Skin epidermis (tissue), 12 donors: ENCODE data around the gene PRDM16.

Experiments used
- H3K27ac ChIP-seq, 21 experiments: fragments of 200-600 bp; sonication (generic) in 11 of 21; one replicate each; pipeline ENCODE4 v1.5.0; 2020; ENCODE audit warnings: mild to moderate bottlenecking in 3 of 21, inconsistent platforms in 2 of 21, moderate library complexity in 2 of 21
- H3K4me3 ChIP-seq, 7 experiments: fragments of 200-600 bp; sonication (generic) in 2 of 7; one replicate each; pipeline ENCODE4 v1.5.0; 2020; ENCODE audit warnings: inconsistent platforms in 2 of 7, mild to moderate bottlenecking in 2 of 7, moderate library complexity in 1 of 7

The PRDM16 gene

DNA sequence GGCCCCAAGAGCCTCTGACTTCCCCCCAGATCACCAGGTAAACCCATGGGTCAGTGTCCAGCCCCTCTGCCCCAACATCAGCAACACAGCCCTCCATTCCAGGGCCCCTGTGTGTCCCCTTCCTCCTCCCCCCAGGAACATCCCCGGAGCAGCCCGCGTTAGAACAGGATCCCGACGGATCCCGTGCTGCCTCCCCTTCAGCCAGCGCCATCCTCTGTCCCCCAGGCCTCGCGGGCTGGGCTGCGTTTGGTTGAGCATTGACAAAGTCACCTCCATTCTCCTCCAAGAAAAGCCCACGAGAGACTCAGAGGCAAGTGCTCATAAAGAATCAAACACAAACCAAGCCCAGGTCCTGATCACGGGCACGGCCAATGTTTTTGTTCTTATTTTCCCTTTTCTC lies 225.4 kb downstream of the PRDM16 start:
- Histone ChIP-seq H3K27ac (no peak overlapping the region), H3K4me3 (no peak overlapping the region)

DNA sequence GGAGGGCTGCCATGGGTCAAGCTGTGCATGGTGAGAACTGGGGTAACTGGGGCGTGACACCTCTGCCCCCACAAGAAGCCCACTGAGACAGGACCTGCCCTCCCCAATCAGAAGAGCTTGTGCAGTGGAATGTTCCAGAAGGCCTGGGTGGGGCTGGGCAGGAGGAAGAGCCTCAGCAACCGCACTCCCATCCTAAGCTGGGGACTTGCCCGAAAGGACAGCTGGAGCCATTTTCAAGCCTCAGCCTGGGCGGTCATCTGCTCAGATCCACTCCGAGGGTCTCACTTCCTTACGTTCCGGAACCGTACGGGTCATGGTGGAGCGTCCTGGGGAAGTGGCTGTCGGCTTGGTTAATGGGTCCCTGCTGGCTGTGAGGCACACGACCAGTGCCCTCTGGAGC lies 226.8 kb downstream of the PRDM16 start:
- Histone ChIP-seq H3K27ac (no peak overlapping the region), H3K4me3 (no peak overlapping the region)

DNA sequence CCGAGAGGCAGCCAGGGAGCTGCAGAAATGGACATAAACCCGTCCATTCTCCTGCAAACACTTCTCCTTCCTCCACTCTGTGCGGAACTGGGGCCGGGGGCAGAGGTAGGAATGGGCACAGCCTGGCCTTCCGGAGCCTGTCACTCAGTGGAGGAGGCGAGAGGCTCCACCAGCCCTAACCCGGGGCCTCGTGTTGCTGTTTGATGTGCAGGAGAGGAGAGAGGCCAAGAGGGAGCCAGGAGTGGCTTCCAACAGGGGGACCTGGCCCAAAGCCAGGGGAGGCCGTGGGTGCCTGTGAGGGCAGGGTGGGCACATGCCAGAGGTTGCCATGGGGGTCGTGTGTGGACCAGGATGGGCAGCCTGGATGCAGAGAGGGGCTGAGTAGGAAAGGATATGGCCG lies 227.3 kb downstream of the PRDM16 start:
- Histone ChIP-seq H3K27ac (no peak overlapping the region), H3K4me3 (no peak overlapping the region)

DNA sequence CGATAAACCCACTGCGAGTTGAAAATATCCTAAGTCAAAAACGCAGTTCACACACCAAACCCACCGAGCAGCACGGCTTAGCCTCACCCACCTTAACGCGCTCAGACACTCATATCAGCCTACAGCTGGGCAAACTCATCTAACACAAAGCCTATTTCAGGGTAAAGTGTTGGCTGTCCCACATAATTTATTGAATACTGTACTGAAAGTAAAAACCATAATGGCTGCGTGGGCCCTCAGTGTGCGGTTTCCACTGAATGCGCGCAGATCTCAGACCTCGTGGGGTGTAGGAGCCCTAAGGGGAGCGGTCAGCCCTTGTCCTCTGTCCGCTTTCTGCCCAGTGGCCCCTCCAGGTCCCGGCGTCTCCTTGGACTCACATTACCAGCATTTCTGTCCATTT lies 227.8 kb downstream of the PRDM16 start:
- Histone ChIP-seq H3K27ac (no peak overlapping the region), H3K4me3 (no peak overlapping the region)

DNA sequence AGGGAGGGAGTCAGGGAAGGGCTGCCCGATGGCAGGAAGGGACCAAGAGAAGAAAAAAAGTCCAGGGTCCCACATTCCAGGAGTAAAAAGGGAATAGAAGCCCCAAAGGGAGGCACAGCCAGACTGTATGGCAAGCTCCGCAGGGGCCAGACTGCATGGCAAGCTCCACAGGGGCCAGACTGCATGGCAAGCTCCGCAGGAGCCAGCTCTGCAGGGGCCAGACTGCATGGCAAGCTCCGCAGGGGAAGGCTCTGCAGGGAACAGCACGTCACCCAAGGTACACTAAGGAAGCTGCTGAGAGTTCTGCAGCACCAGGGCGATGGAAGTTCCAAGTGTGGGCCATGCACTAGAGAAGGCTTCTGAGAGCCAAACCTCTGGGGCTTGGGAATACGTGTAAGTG lies 228.8 kb downstream of the PRDM16 start:
- H3K4me3 ChIP-seq = no peak overlapping the region
- H3K27ac ChIP-seq = no peak overlapping the region

DNA sequence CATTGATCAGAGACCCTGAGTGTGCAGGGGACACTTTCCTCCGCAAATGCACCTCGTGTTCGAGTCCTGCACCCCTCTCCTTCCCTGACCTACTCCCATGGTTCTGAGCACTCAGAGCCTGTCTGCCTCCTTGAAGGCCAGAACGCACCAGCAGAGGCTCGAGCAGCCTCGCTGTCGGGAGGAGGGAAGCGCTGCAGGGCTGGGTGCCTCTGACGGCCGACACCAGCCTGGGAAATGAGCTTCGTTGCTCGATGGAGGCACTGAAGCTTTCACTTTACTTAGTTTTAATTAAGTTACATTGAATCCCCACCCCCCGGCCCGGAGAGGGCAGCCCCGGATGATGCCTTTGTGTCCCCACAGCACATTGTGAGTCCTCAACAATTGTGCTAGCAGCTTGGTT lies 229.2 kb downstream of the PRDM16 start:
- no peak overlapping the region for H3K27ac ChIP-seq
- H3K4me3 ChIP-seq = no peak overlapping the region

DNA sequence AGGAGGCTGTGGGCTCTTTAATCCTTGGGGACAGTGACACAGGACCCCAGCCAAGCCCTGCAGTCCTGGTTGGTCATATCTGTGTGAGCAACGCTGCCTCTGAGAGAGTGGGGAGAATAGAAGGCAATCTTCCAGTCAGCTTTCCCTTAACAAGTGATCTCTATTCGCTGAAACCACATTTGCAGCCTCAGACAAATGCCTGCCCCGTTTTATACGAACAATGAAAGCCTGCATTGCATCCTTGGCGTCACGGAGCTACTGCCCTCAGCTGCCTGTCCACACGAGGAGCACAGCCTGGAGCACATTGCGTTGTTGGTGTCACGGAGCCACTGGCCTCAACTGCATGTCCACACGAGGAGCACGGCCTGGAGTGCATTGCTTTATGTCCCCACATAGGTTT lies 235.2 kb downstream of the PRDM16 start:
- H3K4me3 ChIP-seq = no peak overlapping the region
- H3K27ac ChIP-seq = no peak overlapping the region

DNA sequence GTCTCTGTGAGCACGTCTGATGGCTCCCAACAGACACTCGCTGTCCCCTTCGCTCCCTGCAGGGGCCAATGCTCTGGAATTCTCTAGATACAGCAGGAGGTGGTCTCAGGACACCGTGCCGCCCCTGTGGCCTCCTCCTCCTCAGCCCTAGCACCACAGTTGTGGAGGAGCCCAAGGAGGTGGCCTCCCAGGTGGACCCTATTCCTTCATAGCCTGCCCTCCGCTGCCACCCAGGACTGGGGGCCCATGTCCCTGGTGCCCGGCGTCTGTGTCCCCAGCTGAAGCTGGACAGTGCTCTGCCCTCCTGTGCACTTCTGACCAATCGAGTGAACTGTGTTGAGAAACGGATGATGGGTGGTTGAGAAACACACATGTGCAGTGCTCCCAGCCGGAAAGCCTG lies 235.7 kb downstream of the PRDM16 start:
- Histone ChIP-seq H3K4me3 (no peak overlapping the region), H3K27ac (no peak overlapping the region)

DNA sequence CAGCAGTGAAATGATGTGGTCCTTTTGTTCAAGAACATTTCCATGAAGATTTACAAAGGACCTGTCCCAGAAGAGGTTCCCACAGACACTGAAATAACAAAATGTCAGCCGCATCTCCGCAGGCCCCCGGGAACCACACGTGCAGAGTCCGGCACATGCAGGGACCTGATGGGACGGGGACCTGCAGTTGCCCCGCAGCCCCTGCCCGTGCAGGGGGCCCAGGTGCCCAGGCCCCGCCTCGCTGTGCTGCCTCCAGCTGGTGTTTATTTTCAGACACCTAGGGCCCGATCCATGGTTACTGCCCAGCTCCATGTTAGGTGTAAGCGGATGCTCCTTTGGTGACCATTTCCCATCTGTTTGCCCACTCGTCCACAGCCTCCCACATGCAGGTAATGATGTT lies 236.2 kb downstream of the PRDM16 start:
- H3K4me3 ChIP-seq = no peak overlapping the region
- H3K27ac ChIP-seq = no peak overlapping the region

DNA sequence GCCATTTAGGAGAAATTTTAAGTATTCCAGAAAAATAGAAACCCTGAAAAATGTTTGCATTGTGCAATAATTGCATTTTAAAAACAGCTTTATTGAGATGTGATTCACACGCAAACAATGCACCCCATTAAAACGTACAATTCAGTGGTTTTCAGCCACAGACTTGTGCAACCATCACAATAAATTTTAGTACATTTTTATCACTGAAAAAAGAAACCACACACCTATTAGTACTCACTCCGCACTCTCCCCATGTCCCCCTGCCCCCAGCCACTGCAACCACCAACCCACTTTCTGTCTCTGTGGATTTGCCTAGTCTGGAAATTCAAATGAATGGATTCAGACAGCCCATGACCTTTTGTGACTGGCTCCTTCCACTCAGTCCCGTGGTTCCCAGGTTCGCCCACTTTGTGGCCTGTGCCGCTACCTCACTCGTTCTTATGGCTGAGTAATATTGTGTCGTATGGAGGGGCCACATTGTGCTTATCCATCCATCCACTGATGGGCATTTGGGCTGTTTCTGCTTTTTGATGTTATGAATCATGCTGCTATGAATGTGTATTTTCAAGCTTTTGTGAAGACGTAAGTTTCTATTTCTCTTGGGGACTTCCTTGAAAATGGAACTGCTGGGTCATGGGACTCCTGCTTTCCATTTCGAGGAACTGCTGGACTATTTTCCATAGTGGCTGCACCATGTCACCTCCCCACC lies 237.7 kb downstream of the PRDM16 start:
- Histone ChIP-seq H3K4me3 (no peak overlapping the region), H3K27ac (no peak overlapping the region)

DNA sequence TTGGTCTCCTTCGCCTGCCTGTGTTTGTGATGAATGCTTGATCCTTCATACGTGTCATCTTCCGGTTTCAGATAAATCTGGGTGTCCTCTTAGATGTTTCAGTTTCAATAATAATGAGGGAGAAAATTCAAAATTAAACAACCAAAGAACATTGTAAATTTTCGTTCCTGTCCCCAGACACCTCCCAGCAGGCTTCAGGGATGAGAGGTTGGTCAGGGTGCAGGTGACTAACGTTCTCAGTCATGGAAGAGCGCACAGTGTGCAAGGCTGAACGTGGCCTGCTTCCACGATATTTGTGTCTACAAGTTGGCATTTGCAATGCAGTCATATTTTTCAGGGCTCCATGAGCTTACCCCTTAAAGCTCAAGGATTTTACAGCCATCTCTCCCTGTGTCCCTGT lies 238.4 kb downstream of the PRDM16 start:
- no peak overlapping the region for H3K4me3 ChIP-seq
- no peak overlapping the region for H3K27ac ChIP-seq

DNA sequence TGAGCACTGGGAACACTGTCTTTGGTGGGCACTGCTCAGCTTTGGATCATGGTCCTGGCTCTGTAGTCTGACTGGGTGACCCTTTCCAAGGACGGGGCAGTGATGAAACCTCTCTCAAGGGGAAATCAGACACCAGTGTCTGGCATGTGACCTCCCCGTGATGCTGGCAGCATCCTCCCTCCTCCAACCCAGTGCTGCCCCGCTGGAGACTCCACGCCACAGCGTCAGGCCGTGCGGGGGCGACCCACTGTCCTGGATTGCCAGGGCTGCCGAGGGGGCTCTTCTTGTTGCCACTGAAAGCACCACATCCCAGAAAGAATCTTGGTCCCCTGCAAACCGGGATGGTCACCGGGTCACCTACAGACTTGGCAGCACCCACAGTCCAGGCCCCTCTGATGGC lies 239.1 kb downstream of the PRDM16 start:
- Histone ChIP-seq H3K4me3 (no peak overlapping the region), H3K27ac (no peak overlapping the region)

DNA sequence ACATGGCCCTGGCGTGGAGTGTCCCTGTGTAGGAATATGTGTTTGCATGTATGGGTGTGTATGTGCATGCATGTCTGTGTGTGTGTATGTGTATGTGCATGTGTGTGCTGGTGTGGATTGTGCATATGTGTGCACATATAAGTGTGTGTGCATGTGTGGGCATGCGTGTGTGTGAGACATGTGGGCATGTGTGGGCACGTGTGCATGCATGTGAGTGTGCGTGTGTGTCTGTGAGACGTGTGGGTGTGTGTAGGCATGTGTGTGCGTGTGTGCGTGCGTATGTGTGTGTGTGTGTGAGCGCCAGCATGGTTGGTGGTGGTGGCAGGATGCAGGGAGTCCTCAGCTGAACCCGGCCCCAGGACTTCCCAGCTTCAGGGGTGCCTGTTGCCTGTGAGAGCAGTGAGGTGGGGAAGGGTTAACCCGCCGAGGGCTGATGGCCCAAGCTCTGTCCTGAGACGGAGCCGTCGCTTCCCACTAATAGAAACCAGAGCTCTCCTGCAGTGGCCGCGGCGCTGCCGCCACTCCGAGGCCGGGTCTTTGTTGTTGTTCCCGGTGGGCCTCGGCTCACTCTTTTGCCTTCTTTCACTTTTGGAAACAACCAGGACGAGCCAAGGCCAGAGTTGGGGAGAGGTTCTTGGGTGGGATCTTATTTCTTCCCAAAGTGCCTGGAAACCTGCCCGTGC lies 241.9 kb downstream of the PRDM16 start:
- H3K4me3 ChIP-seq = no peak overlapping the region
- H3K27ac ChIP-seq = no peak overlapping the region

DNA sequence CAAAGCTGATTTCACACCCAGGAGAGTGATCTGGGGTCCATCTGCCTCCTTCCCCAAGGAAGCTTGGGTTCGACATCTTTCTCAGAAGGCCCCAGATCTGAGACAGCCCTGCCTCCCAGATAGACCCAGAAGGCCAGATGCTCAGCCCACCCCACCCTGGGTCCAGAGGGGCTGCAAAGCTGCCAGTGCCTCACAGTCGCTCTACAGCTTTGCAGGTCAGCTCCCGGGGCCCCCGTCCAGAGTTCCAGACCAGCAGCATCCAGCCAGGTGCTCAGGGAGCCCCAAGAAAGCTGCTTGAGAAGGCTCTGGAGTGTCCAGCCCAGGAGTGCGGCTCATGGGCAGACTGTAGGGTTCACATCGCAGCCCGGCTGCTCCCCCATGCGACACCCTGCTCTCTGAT lies 242.7 kb downstream of the PRDM16 start:
- no peak overlapping the region for H3K4me3 ChIP-seq
- H3K27ac ChIP-seq = no peak overlapping the region

DNA sequence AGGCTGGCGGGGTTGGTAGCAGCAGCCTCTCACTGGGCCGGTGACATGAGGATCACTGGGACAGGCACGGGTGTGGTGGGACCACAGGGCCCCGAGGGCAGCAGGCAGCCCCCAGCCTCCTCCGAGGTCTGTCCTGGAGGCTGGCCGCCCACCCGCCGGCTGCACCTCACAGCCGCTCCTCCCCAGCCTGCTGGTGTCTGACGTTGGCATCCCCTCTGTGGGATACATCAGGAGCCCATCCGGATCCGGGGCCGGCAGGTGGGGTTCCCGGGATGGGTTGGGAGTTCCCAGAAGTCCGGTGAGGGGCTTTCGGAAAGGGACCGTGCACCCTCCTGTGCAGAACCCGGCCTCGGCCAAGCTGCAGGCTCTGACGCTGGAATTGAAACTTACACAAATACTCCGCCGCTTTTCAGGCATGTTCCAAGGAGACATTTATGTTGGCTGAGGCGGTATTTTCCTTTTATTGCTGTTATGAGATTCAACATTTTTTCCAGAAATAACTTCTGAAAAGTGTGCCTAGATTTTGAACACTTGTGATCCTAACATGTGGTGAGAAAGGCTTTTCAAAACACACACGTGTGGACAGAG lies 243.4 kb downstream of the PRDM16 start:
- Histone ChIP-seq H3K4me3 (no peak overlapping the region), H3K27ac (peak overlapping the region in 9 of 21 experiments; percentile 13 to 86 (median 57))

DNA sequence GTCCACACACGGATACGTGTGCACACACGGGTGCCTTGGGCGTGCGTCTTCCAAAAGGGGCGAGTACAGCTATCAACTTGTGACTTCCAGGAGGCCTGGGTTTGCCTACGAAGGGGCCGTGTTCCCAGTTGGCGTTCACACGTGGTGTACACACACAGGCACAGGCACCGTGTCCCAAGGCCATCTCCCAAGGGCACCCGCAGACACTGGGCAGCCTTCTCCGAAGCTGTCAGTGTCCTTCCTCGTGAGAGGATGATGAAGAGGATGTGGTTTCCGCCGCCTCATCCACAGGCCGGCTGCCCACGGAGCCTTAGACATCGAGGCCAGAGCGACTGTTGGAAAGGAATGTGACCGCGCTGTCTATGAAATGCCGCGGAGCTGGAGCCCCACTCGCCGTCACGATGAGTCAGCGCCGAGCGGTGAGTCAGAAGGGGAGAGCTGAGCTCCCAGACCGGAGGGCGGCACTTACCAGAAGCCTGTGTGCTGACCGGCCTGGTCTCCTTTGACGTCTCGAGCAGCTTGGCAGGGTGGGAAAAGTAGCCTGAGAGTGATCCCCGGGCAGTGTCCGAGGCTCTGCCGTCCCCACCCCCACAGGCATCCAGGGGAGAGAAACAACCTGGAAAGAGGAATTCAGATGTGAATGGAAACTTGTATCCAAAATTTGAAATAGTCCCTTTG lies 244.0 kb downstream of the PRDM16 start:
- H3K27ac ChIP-seq = peak overlapping the region in 20 of 21 experiments; percentile 39 to 89 (median 77)
- no peak overlapping the region for H3K4me3 ChIP-seq

DNA sequence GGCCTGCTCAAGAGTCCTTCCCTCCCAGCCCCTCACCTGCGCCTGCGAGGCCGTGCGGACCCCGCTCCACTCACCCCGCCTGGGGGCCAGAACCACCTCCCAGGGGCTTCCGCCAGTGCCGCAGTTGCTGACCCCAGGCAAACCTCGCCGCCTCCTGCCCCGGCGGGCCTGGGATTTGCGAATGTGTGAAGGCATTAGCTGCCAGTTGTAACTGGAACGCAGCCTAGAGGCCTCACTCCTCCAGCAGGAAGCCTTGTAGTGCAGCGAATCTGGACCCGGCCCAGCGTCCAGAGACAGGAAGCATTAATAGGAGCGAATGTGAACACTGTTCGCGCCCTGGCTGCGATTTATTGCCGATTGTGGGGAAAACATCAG lies 244.6 kb downstream of the PRDM16 start:
- Histone ChIP-seq H3K27ac (peak overlapping the region in 20 of 21 experiments; percentile 39 to 89 (median 77)), H3K4me3 (no peak overlapping the region)

DNA sequence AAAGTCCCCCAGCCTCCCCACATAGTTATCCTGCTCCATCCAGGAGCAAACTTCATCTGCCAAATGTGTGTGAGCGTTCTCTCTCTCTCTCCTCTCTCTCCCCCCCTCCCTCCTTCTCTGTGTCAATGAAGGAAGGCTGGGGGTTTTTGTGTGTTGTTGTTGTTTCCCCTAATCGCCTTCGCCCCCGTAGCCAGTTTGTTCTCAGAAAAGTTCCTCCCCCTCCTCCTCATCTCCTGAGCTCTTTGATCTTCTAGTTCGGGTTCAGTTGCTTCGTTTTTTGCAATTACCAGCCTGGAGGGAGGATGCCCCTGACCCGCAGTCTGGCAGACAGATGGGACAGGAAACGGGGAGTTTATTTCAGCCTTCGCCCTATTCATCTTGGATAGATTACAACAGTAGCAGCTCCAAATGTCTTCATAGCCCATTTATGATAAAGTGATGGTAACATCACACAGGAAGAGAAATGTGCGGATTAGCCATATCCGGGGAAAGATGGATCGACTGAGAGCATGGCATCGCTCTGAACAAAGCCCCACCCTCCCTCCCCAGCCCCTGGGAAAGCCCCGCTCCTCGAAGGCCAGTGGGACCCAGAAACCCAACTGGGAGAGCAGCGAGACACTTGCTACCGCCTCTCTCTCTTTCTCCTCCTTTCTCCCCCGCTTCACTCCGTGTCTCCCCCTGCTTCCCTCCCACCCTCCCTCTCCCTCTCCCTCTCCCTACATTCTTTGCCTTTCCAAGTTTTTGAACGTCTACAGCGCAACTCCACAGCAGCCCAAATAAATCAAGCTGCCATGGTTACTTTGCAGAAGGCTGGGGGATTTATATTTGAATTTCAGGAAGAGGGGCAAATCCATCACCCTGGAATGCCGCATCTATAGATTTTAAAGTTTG lies 245.7 kb downstream of the PRDM16 start:
- no peak overlapping the region for H3K4me3 ChIP-seq

DNA sequence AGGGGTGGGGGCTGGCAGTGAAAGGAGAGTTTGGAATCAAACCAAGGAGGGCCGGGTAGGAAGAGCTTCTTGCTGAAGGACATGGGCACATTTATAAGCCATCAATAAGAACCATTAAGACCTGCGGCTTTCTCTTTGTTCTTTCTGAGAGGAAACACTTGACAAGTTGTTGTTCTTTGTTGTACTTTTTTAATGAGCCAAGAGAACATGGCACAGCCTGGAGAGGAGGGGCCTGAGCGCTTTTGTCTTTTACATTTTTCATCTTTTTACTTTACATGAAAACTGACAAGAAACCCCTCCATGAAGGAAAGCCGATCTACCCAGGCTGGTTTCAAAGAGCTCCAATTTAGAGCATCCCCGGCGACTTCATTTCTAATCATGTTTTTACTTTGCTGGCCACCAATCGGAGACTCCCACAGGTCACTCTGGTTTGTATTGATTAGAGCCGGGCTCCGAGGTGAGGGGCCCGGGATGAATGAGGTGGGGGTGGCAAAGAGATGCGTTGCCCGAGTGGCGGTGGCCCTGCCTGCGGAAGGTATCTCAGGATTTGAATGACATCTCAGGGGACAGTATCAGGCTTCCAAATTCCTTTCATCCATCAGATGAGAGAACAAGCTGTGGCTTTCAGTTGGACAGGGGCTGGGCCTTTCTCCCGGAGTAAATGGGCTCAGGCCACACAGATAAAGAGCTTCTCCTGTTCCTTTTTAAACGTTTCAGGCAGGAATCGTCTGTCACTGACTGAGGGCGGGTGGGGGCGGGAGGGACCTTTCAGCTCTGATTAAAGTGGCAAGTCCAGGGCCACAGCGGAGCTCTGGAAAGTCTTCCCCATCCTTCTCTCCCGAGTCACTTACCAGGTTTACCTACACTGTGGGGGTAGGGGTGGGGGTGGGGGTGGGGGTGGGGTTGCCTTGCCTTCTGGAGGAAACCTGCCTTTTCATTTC lies 246.7 kb downstream of the PRDM16 start:
- H3K4me3 ChIP-seq = no peak overlapping the region
- no peak overlapping the region for H3K27ac ChIP-seq

More for the DNA sequence above, 245.7 kb downstream of the PRDM16 start:
- H3K27ac ChIP-seq = peak overlapping the region in 5 of 21 experiments; percentile 81 to 89 (median 86)
